Ovary (tissue), 3 donors: Measurements from ENCODE around the gene ABL1.
"Not testable (repeated sequence)": the region's sequence is repeated elsewhere in the genome, so short reads cannot be mapped to it uniquely, and the experiment has no call there.

Experiments
- CTCF ChIP-seq, 3 donors: fragments of 450-650 bp in 2 of 3; fragments of 200-600 bp in 1 of 3; IDR thresholded peaks; one replicate each; pipeline versions ENCODE4 v1.5.1 to v1.8.0; 2016 to 2022; ENCODE audit warnings: antibody characterized with exemption in 3 of 3, mild to moderate bottlenecking in 1 of 3
- POLR2A ChIP-seq: fragments of 450-650 bp; IDR thresholded peaks from one replicate; pipeline ENCODE4 v1.6.1; 2017; ENCODE audit warnings: antibody characterized with exemption, mild to moderate bottlenecking, moderate library complexity
- donor health status: DM: no; HTN: no; CAD: no.

GRCh38 chr9:130910041-130910440 is 75.0 kb downstream of the ABL1 start:
- TF ChIP-seq CTCF (IDR thresholded peaks at IDR 0.05); POLR2A: not testable (repeated sequence)
